ENCODE data around the gene ZNRF2. TPM values are rescaled to one million over a fixed set of nuclear protein-coding genes. Genes with fewer than 3 reads are reported as not detected.

Gene ZNRF2
- total and polyA plus RNA-seq, 10 of the 15 experiments (the other 5 are each of a cell fraction or from before 2014, with no cell fraction given) = 1.2 to 20.4 (median 9.5) TPM

GRCh38 chr7:30322271-30323005 is 38.0 kb downstream of the ZNRF2 start (continued):
- no peak for TF ChIP-seq TCF7 (IDR thresholded peaks at IDR 0.05; ENCODE audit: borderline replicate concordance)
- peak; percentile 24; the same call in 1 of the 2 replicates for TF ChIP-seq IKZF1 (conservative IDR thresholded peaks at IDR 0.05)
- no peak for TF ChIP-seq SUPT20H (IDR thresholded peaks at IDR 0.05; ENCODE audit: borderline replicate concordance, control insufficient read depth, low read depth, low read length)
- no peak for TF ChIP-seq STAT1 (conservative IDR thresholded peaks at IDR 0.05)
- TF ChIP-seq ZNF24 (IDR thresholded peaks at IDR 0.05) = no peak
- 0 out of 3 replicates have a peak, but pooled peaks have one; percentile 26 for TF ChIP-seq POU2F2 (IDR thresholded peaks at IDR 0.05; ENCODE audit: borderline replicate concordance, low read depth, low read length)
- TF ChIP-seq E4F1 (IDR thresholded peaks at IDR 0.05; ENCODE audit: borderline replicate concordance, partially characterized antibody) = no peak
- no peak for TF ChIP-seq IRF5 (IDR thresholded peaks at IDR 0.05; ENCODE audit: borderline replicate concordance)
- peak; percentile 40; the same call in 1 of the 2 replicates for TF ChIP-seq ZNF687 (IDR thresholded peaks at IDR 0.05)
- TF ChIP-seq ZBTB40 (IDR thresholded peaks at IDR 0.05; ENCODE audit: borderline replicate concordance) = no peak
- TF ChIP-seq RELA (IDR thresholded peaks at IDR 0.05; ENCODE audit: borderline replicate concordance, partially characterized antibody) = no peak
- peak; percentile 23 for TF ChIP-seq SKIL (IDR thresholded peaks at IDR 0.05; ENCODE audit: low read depth, poor library complexity, severe bottlenecking)
- TF ChIP-seq MEF2A (IDR thresholded peaks at IDR 0.05; ENCODE audit: insufficient read depth, low read depth, low read length) = no peak
- TF ChIP-seq JUND (IDR thresholded peaks at IDR 0.05; ENCODE audit: low read depth, low read length) = no peak

Data from GM12878 (cell line).